GM12874 (cell line): ENCODE measurements around the gene EIF3J.

Experiments used
- CTCF ChIP-seq: IDR thresholded peaks from 2 replicates; pipeline ENCODE4 v1.5.1; 2011; ENCODE audit warnings: low read depth, mild to moderate bottlenecking, control low read depth, low read length, moderate library complexity; ENCODE audit not compliant: insufficient read depth

EIF3J gene

GRCh38 chr15:44536962-44537734 lies at the start of gene EIF3J:
TSS of gene EIF3J (plus strand) at chr15:44537147. CDS start at chr15:44537195, 48 bp downstream.
- no peak for TF ChIP-seq CTCF

DNA sequence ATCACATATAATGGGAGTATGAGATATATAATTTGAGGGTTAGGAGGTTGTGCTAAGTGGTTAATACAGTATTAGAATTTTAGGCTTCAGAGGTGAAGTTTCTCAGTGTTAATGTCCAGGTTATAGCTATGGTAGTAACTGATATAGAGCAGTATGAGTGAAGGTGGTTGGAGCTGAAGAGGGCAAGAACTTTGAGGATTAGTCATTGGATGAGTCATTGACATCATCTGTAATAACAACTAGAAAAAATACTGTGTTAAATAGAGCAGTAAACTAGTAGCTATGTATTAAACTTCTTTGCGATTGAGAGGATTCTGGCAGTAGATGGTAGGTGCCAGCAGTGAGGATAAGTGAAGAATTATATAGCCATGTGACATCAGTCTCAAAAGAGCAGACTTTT lies 47.5 kb upstream of the EIF3J start:
- TF ChIP-seq CTCF, result no peak

DNA sequence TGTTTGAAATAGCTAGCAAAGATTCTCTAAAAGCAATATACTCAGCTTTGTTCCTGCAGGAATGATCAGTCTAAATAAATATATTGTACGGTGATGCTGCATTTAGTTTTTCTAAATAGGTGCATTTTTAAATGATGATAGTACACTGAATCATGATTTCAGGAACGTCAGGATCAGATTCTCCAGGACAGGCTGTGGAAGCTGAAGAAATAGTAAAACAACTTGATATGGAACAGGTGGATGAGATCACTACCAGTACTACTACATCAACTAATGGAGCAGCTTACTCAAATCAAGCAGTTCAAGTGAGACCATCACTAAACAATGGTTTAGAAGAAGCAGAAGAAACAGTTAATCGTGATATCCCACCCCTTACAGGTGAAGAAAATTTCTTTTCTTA lies 46.3 kb upstream of the EIF3J start:
- no peak for TF ChIP-seq CTCF

GRCh38 chr15:44492040-44492439 lies 44.9 kb upstream of the EIF3J start:
- no peak for TF ChIP-seq CTCF

GRCh38 chr15:44492672-44493071 lies 44.3 kb upstream of the EIF3J start:
- TF ChIP-seq CTCF, result no peak

GRCh38 chr15:44495562-44495961 lies 41.4 kb upstream of the EIF3J start:
- TF ChIP-seq CTCF, result no peak

DNA sequence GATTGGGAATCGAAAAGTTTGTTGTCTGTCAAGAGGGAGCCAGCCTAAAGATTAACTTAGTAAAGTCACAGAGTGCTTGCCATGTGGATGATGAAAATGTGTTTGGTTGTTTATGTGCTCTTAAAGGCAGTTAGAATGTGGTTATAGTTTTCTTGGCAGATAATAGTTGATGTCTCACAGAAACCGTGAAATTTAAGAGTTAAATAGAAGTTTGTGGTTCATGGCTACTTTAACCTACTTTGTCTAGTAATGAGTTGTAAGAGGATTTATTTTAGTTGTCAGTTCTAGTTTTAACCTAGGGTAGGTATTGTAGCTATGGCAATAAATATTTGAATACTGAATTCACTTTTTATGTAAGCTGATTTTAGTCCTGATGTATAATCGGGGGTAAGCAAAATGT lies 36.4 kb upstream of the EIF3J start:
- no peak for TF ChIP-seq CTCF
